SU-DHL-6 (cell line): ENCODE measurements around the gene NMNAT2.

Experiments used
- H2AFZ ChIP-seq: fragments of 200-600 bp; sonication (generic); 2 replicates; pipeline ENCODE4 v1.6.1; 2014; ENCODE audit warnings: low read depth, mild to moderate bottlenecking, moderate library complexity, mixed read lengths, antibody characterized with exemption, low read length; ENCODE audit not compliant: severe bottlenecking
- H3F3A ChIP-seq: fragments of 200-600 bp; shearing (Covaris generic); 2 replicates; pipeline ENCODE4 v1.6.0; 2016; ENCODE audit warnings: antibody characterized with exemption, mild to moderate bottlenecking; ENCODE audit not compliant: insufficient read depth
- H3K27ac ChIP-seq: fragments of 200-600 bp; sonication (generic); 2 replicates; pipeline ENCODE4 v1.5.1; 2016; ENCODE audit warnings: low read depth, mild to moderate bottlenecking, low read length, moderate library complexity, mixed read lengths
- H3K27me3 ChIP-seq: fragments of 200-600 bp; sonication (generic), shearing (Covaris generic); 2 replicates; pipeline ENCODE4 v1.6.0; 2014; ENCODE audit warnings: mild to moderate bottlenecking, low read length
- H3K36me3 ChIP-seq: fragments of 200-600 bp; sonication (generic); 2 replicates; pipeline ENCODE4 v1.6.1; 2014; ENCODE audit warnings: mild to moderate bottlenecking, low read length, mixed read lengths
- H3K4me2 ChIP-seq: fragments of 300-600, 200-600 bp; shearing (Covaris generic), sonication (generic); 2 replicates; pipeline ENCODE4 v1.6.0; 2014; ENCODE audit warnings: low read length, low read depth, mild to moderate bottlenecking; ENCODE audit not compliant: poor library complexity, severe bottlenecking
- H3K4me3 ChIP-seq: fragments of 200-600 bp; sonication (generic); 2 replicates; pipeline ENCODE4 v1.5.1; 2014; ENCODE audit warnings: antibody characterized with exemption, low read length, mild to moderate bottlenecking, mixed read lengths; ENCODE audit not compliant: insufficient read depth, poor library complexity, severe bottlenecking
- H3K79me2 ChIP-seq: fragments of 200-600 bp; sonication (generic); 2 replicates; pipeline ENCODE4 v1.6.1; 2014; ENCODE audit warnings: mild to moderate bottlenecking, low read length, moderate library complexity; ENCODE audit not compliant: insufficient read depth
- H3K9ac ChIP-seq: fragments of 200-600 bp; sonication (generic); 2 replicates; pipeline ENCODE4 v1.7.0; 2014; ENCODE audit warnings: mild to moderate bottlenecking, low read length
- H3K9me2 ChIP-seq: fragments of 200-600 bp; sonication (generic); replicated peaks from 2 replicates; pipeline ENCODE4 v1.6.1; 2014; ENCODE audit warnings: low read length; ENCODE audit not compliant: insufficient read depth
- H3K9me3 ChIP-seq: fragments of 200-600 bp; sonication (generic); 2 replicates; pipeline ENCODE4 v1.6.1; 2014; ENCODE audit warnings: low read length, mixed read lengths; ENCODE audit not compliant: insufficient read depth
- H4K20me1 ChIP-seq: fragments of 200-600 bp; sonication (generic); 2 replicates; pipeline ENCODE4 v1.6.1; 2014; ENCODE audit warnings: low read depth, mild to moderate bottlenecking, antibody characterized with exemption, low read length, moderate library complexity, mixed read lengths
- CTCF ChIP-seq: fragments of 200-600 bp; sonication (generic); IDR thresholded peaks from one replicate; pipeline ENCODE4 v1.5.1; 2017; ENCODE audit warnings: antibody characterized with exemption, mild to moderate bottlenecking, low read length, moderate library complexity; ENCODE audit not compliant: insufficient read depth, poor library complexity, severe bottlenecking
- EZH2phosphoT487 ChIP-seq: fragments of 200-600 bp; sonication (generic), shearing (Covaris generic); conservative IDR thresholded peaks from 2 replicates; pipeline ENCODE4 v1.6.1; 2018; ENCODE audit warnings: mild to moderate bottlenecking, antibody characterized with exemption, low read length, moderate library complexity, mixed read lengths

NMNAT2 gene

GRCh38 chr1:183463566-183463965, 45.4 kb upstream of the NMNAT2 start:
- Histone ChIP-seq H4K20me1 (no peaks in the 10 kb centered on the region), H3K9ac (no peak overlapping the region), H3K4me2 (no peak overlapping the region), H2AFZ (no peak overlapping the region), H3F3A (no peaks in the 10 kb centered on the region), H3K4me3 (no peak overlapping the region), H3K36me3 (no peaks in the 10 kb centered on the region), H3K9me3 (no peaks in the 10 kb centered on the region), H3K27me3 (no peaks in the 10 kb centered on the region), H3K27ac (no peak overlapping the region), H3K79me2 (no peaks in the 10 kb centered on the region), H3K9me2 (no peaks in the 10 kb centered on the region)
- no peak for TF ChIP-seq CTCF
- TF ChIP-seq EZH2phosphoT487 = no peak

GRCh38 chr1:183461350-183461749, 43.2 kb upstream of the NMNAT2 start:
- Histone ChIP-seq H3F3A (no peaks in the 10 kb centered on the region), H3K9me3 (no peaks in the 10 kb centered on the region), H2AFZ (no peak overlapping the region), H3K9ac (no peak overlapping the region), H3K4me3 (no peak overlapping the region), H3K27me3 (no peaks in the 10 kb centered on the region), H3K9me2 (no peaks in the 10 kb centered on the region), H3K4me2 (no peak overlapping the region), H3K36me3 (no peaks in the 10 kb centered on the region), H4K20me1 (no peaks in the 10 kb centered on the region), H3K79me2 (no peaks in the 10 kb centered on the region), H3K27ac (no peak overlapping the region)
- TF ChIP-seq CTCF (no peak), EZH2phosphoT487 (no peak)

- Histone ChIP-seq H3K9me3 (no peaks in the 10 kb centered on the region), H3K36me3 (no peaks in the 10 kb centered on the region), H2AFZ (no peak overlapping the region), H3F3A (no peaks in the 10 kb centered on the region), H3K9me2 (no peaks in the 10 kb centered on the region), H3K79me2 (no peaks in the 10 kb centered on the region), H3K27ac (no peak overlapping the region), H3K4me2 (no peak overlapping the region), H3K9ac (no peak overlapping the region), H3K27me3 (no peaks in the 10 kb centered on the region), H3K4me3 (no peak overlapping the region), H4K20me1 (no peaks in the 10 kb centered on the region)
- no peak for TF ChIP-seq CTCF
- no peak for TF ChIP-seq EZH2phosphoT487
Measured at GRCh38 chr1:183460596-183460995, 42.4 kb upstream of the NMNAT2 start.
